GM23338 (cell line): ENCODE results near the gene CYFIP1. TPM values are rescaled to one million over a fixed set of nuclear protein-coding genes. Genes with fewer than 3 reads are reported as not detected.

Experiments
- EZH2phosphoT487 ChIP-seq: fragments of 200-600 bp; sonication (generic); IDR thresholded peaks from one replicate; pipeline ENCODE4 v1.8.1; 2018; ENCODE audit warnings: antibody characterized with exemption; ENCODE audit not compliant: unreplicated experiment
- NANOG ChIP-seq: IDR thresholded peaks from 2 replicates; pipeline ENCODE4 v1.6.1; 2016; ENCODE audit warnings: antibody characterized with exemption, borderline replicate concordance
- POLR2AphosphoS5 ChIP-seq: IDR thresholded peaks from 2 replicates; pipeline ENCODE4 v1.6.1; 2016; ENCODE audit warnings: antibody characterized with exemption, low read depth
- polyA plus RNA-seq: library from polyadenylated mRNA; unstranded; fragments of >200 nt; fragmentation: Nextera tagmentation; extraction: Ambion mirVana; gene quantifications from 2 replicates; pipeline ENCODE4 v1.2.1, GENCODE V29; 2016
- total RNA-seq: library from RNA; depleted of rRNA; stranded (reverse); fragments of >200 nt; shearing (Covaris generic); gene quantifications from 2 replicates; pipeline ENCODE4 v1.2.3, GENCODE V29; 2014
- TF ChIP-seq, protein P1 (sequence below): IDR thresholded peaks from one replicate; pipeline ENCODE4 v1.6.1; 2018; ENCODE audit warnings: antibody characterized with exemption; ENCODE audit not compliant: unreplicated experiment
- TF ChIP-seq, protein P2 (sequence below): IDR thresholded peaks from 2 replicates; pipeline ENCODE4 v1.6.1; 2016; ENCODE audit warnings: antibody characterized with exemption
- TF ChIP-seq, protein P3 (sequence below): fragments of 250-450 bp; sonication (Bioruptor Pico); IDR thresholded peaks from 2 replicates; pipeline ENCODE4 v1.5.0; 2020; ENCODE audit warnings: mild to moderate bottlenecking, moderate library complexity

The CYFIP1 gene
- total and polyA plus RNA-seq, 2 experiments from 2014 or later: 20.0 to 73.9 TPM

DNA sequence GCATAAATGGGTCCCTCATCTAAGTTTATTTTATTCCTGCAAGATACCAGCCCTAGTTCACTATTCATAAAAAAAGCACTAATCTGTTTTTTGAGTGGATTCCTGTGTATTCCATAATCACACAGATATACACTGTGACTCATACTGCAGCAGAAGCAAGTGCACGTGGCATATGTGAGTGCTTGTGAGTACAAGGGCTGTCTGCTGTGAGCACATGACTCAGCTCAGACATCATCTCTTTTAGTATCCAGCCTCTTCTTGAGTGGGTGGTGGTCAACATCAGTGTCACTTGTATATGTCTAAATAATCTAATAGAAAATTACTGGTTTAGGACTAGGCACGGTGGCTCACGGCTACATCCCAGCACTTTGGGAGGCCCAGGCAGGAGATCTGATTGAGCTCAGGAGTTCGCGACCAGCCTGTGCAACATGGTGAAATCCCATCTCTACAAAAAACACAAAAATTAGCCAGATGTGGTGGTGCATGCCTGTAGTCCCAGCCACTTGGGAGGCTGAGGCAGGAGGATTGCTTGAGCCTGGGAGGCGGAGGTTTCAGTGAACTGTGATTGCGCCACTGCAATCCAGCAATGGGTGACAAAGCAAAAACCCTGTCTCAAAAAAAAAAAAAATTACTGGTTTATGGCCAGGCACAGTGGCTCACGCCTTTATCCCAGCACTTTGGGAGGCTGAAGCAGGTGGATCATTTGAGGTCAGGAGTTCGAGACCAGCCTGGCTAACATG, 91.9 kb downstream of the CYFIP1 start (continued):
- TF ChIP-seq, protein P1, sequence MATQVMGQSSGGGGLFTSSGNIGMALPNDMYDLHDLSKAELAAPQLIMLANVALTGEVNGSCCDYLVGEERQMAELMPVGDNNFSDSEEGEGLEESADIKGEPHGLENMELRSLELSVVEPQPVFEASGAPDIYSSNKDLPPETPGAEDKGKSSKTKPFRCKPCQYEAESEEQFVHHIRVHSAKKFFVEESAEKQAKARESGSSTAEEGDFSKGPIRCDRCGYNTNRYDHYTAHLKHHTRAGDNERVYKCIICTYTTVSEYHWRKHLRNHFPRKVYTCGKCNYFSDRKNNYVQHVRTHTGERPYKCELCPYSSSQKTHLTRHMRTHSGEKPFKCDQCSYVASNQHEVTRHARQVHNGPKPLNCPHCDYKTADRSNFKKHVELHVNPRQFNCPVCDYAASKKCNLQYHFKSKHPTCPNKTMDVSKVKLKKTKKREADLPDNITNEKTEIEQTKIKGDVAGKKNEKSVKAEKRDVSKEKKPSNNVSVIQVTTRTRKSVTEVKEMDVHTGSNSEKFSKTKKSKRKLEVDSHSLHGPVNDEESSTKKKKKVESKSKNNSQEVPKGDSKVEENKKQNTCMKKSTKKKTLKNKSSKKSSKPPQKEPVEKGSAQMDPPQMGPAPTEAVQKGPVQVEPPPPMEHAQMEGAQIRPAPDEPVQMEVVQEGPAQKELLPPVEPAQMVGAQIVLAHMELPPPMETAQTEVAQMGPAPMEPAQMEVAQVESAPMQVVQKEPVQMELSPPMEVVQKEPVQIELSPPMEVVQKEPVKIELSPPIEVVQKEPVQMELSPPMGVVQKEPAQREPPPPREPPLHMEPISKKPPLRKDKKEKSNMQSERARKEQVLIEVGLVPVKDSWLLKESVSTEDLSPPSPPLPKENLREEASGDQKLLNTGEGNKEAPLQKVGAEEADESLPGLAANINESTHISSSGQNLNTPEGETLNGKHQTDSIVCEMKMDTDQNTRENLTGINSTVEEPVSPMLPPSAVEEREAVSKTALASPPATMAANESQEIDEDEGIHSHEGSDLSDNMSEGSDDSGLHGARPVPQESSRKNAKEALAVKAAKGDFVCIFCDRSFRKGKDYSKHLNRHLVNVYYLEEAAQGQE: no peak
- no peak for TF ChIP-seq EZH2phosphoT487
- TF ChIP-seq POLR2AphosphoS5: no peak
- TF ChIP-seq, protein P2, sequence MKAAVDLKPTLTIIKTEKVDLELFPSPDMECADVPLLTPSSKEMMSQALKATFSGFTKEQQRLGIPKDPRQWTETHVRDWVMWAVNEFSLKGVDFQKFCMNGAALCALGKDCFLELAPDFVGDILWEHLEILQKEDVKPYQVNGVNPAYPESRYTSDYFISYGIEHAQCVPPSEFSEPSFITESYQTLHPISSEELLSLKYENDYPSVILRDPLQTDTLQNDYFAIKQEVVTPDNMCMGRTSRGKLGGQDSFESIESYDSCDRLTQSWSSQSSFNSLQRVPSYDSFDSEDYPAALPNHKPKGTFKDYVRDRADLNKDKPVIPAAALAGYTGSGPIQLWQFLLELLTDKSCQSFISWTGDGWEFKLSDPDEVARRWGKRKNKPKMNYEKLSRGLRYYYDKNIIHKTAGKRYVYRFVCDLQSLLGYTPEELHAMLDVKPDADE: no peak
- no peak for TF ChIP-seq NANOG
- TF ChIP-seq, protein P3, sequence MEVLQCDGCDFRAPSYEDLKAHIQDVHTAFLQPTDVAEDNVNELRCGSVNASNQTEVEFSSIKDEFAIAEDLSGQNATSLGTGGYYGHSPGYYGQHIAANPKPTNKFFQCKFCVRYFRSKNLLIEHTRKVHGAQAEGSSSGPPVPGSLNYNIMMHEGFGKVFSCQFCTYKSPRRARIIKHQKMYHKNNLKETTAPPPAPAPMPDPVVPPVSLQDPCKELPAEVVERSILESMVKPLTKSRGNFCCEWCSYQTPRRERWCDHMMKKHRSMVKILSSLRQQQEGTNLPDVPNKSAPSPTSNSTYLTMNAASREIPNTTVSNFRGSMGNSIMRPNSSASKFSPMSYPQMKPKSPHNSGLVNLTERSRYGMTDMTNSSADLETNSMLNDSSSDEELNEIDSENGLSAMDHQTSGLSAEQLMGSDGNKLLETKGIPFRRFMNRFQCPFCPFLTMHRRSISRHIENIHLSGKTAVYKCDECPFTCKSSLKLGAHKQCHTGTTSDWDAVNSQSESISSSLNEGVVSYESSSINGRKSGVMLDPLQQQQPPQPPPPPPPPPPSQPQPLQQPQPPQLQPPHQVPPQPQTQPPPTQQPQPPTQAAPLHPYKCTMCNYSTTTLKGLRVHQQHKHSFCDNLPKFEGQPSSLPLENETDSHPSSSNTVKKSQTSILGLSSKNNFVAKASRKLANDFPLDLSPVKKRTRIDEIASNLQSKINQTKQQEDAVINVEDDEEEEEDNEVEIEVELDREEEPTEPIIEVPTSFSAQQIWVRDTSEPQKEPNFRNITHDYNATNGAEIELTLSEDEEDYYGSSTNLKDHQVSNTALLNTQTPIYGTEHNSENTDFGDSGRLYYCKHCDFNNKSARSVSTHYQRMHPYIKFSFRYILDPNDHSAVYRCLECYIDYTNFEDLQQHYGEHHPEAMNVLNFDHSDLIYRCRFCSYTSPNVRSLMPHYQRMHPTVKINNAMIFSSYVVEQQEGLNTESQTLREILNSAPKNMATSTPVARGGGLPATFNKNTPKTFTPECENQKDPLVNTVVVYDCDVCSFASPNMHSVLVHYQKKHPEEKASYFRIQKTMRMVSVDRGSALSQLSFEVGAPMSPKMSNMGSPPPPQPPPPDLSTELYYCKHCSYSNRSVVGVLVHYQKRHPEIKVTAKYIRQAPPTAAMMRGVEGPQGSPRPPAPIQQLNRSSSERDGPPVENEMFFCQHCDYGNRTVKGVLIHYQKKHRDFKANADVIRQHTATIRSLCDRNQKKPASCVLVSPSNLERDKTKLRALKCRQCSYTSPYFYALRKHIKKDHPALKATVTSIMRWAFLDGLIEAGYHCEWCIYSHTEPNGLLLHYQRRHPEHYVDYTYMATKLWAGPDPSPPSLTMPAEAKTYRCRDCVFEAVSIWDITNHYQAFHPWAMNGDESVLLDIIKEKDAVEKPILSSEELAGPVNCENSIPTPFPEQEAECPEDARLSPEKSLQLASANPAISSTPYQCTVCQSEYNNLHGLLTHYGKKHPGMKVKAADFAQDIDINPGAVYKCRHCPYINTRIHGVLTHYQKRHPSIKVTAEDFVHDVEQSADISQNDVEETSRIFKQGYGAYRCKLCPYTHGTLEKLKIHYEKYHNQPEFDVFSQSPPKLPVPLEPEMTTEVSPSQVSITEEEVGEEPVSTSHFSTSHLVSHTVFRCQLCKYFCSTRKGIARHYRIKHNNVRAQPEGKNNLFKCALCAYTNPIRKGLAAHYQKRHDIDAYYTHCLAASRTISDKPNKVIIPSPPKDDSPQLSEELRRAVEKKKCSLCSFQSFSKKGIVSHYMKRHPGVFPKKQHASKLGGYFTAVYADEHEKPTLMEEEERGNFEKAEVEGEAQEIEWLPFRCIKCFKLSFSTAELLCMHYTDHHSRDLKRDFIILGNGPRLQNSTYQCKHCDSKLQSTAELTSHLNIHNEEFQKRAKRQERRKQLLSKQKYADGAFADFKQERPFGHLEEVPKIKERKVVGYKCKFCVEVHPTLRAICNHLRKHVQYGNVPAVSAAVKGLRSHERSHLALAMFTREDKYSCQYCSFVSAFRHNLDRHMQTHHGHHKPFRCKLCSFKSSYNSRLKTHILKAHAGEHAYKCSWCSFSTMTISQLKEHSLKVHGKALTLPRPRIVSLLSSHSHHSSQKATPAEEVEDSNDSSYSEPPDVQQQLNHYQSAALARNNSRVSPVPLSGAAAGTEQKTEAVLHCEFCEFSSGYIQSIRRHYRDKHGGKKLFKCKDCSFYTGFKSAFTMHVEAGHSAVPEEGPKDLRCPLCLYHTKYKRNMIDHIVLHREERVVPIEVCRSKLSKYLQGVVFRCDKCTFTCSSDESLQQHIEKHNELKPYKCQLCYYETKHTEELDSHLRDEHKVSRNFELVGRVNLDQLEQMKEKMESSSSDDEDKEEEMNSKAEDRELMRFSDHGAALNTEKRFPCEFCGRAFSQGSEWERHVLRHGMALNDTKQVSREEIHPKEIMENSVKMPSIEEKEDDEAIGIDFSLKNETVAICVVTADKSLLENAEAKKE: no peak
